Measurements from ENCODE around the gene ETAA1. TPM values are rescaled to one million over a fixed set of nuclear protein-coding genes. Genes with fewer than 3 reads are reported as not detected.

ETAA1 gene
- total RNA-seq = 12.6 and 16.5 TPM in 2 replicates

DNA sequence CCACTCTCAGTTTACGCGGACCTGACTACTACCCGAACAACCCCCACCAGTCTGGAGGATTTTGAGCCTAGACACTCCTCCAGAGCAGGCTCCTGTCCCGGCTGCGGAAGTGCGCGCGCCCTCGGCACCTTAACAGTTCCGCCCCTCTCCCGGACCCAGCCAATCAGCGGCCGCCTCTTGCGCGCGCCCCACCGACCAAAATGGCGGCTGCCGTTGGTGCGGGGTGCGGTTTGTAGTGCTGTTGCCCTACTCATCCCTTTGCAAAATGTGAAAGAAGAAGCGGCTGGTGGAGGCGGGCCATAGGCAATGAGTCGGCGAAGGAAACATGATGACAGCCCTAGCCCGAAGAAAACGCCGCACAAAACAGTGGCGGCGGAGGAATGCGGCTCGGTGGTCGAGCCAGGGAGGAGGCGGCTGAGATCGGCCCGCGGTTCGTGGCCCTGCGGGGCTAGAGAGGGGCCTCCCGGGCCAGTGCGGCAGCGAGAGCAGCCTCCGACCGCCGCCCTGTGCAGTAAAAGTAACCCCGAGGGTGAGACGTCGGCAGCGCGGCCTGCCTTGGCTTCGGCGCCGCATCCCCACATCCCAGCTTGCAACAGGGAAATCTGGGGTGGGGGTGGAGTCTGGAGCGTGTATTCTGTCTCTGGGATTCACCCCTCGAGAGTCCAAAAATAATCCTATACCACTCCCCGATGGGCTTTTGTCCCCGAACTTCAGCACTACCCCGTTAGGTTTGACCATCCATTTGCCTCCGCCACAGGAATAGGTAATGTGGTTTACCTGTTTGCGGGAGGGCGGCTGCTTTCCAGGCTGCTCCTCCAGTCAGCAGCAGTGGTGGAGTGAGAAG is at the start of gene ETAA1:
Gene ETAA1 (plus strand): TSS at position 191 of the 844 bp plus-strand sequence. CDS start 116 bp downstream, at position 307.

